H9 (cell line): Measurements from ENCODE around the gene HNRNPLL. TPM values are rescaled to one million over a fixed set of nuclear protein-coding genes. Genes with fewer than 3 reads are reported as not detected.
A peak's percentile ranks its signal among the peaks of the same experiment; 100 is the strongest.

Experiments used
- DNase-seq: peaks from one replicate; pipeline ENCODE4 v3.0.0-alpha.2; 2017
- H2AFZ ChIP-seq: one replicate; pipeline ENCODE4 v1.6.1; 2013; ENCODE audit warnings: mild to moderate bottlenecking, low read length, control low read depth, moderate library complexity
- H2AK5ac ChIP-seq: 2 replicates; pipeline ENCODE4 v1.6.1; 2013; ENCODE audit warnings: low read length, control low read depth, mixed read lengths; ENCODE audit not compliant: insufficient read length
- H2BK120ac ChIP-seq: one replicate; pipeline ENCODE4 v1.6.1; 2013; ENCODE audit warnings: low read depth, mild to moderate bottlenecking, low read length, control low read depth, inconsistent platforms; ENCODE audit not compliant: poor library complexity, severe bottlenecking
- H2BK12ac ChIP-seq: 2 replicates; pipeline ENCODE4 v1.6.1; 2013; ENCODE audit warnings: low read length, control low read depth, mixed read lengths, low read depth; ENCODE audit not compliant: insufficient read length
- H2BK15ac ChIP-seq: 2 replicates; pipeline ENCODE4 v1.6.1; 2013; ENCODE audit warnings: low read depth, low read length, control low read depth
- H2BK20ac ChIP-seq: one replicate; pipeline ENCODE4 v1.6.1; 2013; ENCODE audit warnings: low read depth, mild to moderate bottlenecking, low read length, control low read depth, inconsistent platforms; ENCODE audit not compliant: poor library complexity, severe bottlenecking
- H2BK5ac ChIP-seq: 2 replicates; pipeline ENCODE4 v1.6.1; 2013; ENCODE audit warnings: low read length, control low read depth, mixed read lengths; ENCODE audit not compliant: insufficient read length
- H3K14ac ChIP-seq: 2 replicates; pipeline ENCODE4 v1.6.1; 2013; ENCODE audit warnings: low read length, control low read depth; ENCODE audit not compliant: insufficient read depth
- H3K18ac ChIP-seq: 2 replicates; pipeline ENCODE4 v1.6.1; 2013; ENCODE audit warnings: low read depth, mild to moderate bottlenecking, mixed read lengths, low read length, control low read depth; ENCODE audit not compliant: insufficient read length
- H3K23ac ChIP-seq: 2 replicates; pipeline ENCODE4 v1.6.1; 2013; ENCODE audit warnings: low read length, control low read depth, mixed read lengths, low read depth; ENCODE audit not compliant: insufficient read length
- H3K23me2 ChIP-seq: 2 replicates; pipeline ENCODE4 v1.6.1; 2013; ENCODE audit warnings: low read depth, mild to moderate bottlenecking, mixed read lengths, low read length, control low read depth; ENCODE audit not compliant: insufficient read length, poor library complexity, severe bottlenecking
- H3K27ac ChIP-seq: 2 replicates; pipeline ENCODE4 v1.5.1; 2013; ENCODE audit warnings: low read length, control low read depth, mixed read lengths, low read depth; ENCODE audit not compliant: insufficient read length
- H3K27me3 ChIP-seq: 2 replicates; pipeline ENCODE4 v1.6.1; 2013; ENCODE audit warnings: low read length, control low read depth, inconsistent platforms; ENCODE audit not compliant: insufficient read depth
- H3K4ac ChIP-seq: 2 replicates; pipeline ENCODE4 v1.6.1; 2013; ENCODE audit warnings: low read depth, mild to moderate bottlenecking, control low read depth, inconsistent platforms, low read length, moderate library complexity
- H3K4me1 ChIP-seq: 2 replicates; pipeline ENCODE4 v1.6.1; 2013; ENCODE audit warnings: low read length, control low read depth, inconsistent platforms; ENCODE audit not compliant: insufficient read depth
- H3K4me2 ChIP-seq: 2 replicates; pipeline ENCODE4 v1.6.1; 2013; ENCODE audit warnings: low read length, control low read depth, mixed read lengths; ENCODE audit not compliant: insufficient read length, insufficient read depth
- H3K56ac ChIP-seq: 2 replicates; pipeline ENCODE4 v1.6.1; 2013; ENCODE audit warnings: low read depth, mild to moderate bottlenecking, mixed read lengths, low read length, control low read depth; ENCODE audit not compliant: insufficient read length
- H3K79me1 ChIP-seq: 2 replicates; pipeline ENCODE4 v1.6.1; 2013; ENCODE audit warnings: low read depth, mild to moderate bottlenecking, moderate library complexity, low read length, control low read depth, inconsistent platforms; ENCODE audit not compliant: insufficient read depth, poor library complexity, severe bottlenecking
- H3K79me2 ChIP-seq: 2 replicates; pipeline ENCODE4 v1.6.1; 2013; ENCODE audit warnings: low read length, control low read depth, inconsistent platforms; ENCODE audit not compliant: insufficient read depth
- H3K9ac ChIP-seq: 2 replicates; pipeline ENCODE4 v1.6.1; 2013; ENCODE audit warnings: low read length, control low read depth, mixed read lengths; ENCODE audit not compliant: insufficient read length; ENCODE audit errors: extremely low read depth
- H3K9me3 ChIP-seq: one replicate; pipeline ENCODE4 v1.6.1; 2013; ENCODE audit warnings: low read depth, low read length, inconsistent platforms; ENCODE audit not compliant: control insufficient read depth
- H3T11ph ChIP-seq: one replicate; pipeline ENCODE4 v1.6.1; 2013; ENCODE audit warnings: mild to moderate bottlenecking, low read length, control low read depth, inconsistent platforms
- H4K20me1 ChIP-seq: one replicate; pipeline ENCODE4 v1.6.1; 2013; ENCODE audit not compliant: control insufficient read depth, insufficient read length, insufficient read depth
- H4K5ac ChIP-seq: 2 replicates; pipeline ENCODE4 v1.6.1; 2013; ENCODE audit warnings: low read depth, mild to moderate bottlenecking, mixed read lengths, low read length, control low read depth; ENCODE audit not compliant: insufficient read length
- H4K8ac ChIP-seq: replicated peaks from 2 replicates; pipeline ENCODE4 v1.6.1; 2013; ENCODE audit warnings: low read length, control low read depth, mixed read lengths, low read depth; ENCODE audit not compliant: insufficient read length
- H4K91ac ChIP-seq: 2 replicates; pipeline ENCODE4 v1.6.1; 2013; ENCODE audit warnings: low read depth, mild to moderate bottlenecking, moderate library complexity, mixed read lengths, low read length, control low read depth; ENCODE audit not compliant: insufficient read length
- H3K27ac Mint-ChIP-seq, 3 experiments: 2 replicates in 2 of 3; 3 replicates in 1 of 3; pipeline ENCODE4 v1.8.0; 2020 to 2021; ENCODE audit warnings: mixed read lengths in 3 of 3, mild to moderate bottlenecking in 1 of 3, moderate library complexity in 1 of 3
- H3K27me3 Mint-ChIP-seq: 2 replicates; pipeline ENCODE4 v1.8.0; 2021; ENCODE audit warnings: low read depth, mild to moderate bottlenecking, moderate library complexity, mixed read lengths
- H3K36me3 Mint-ChIP-seq, 3 experiments: 2 replicates in 2 of 3; 3 replicates in 1 of 3; pipeline ENCODE4 v1.8.0; 2020 to 2021; ENCODE audit warnings: low read depth in 3 of 3, mixed read lengths in 3 of 3; ENCODE audit not compliant: insufficient read depth in 1 of 3
- H3K4me1 Mint-ChIP-seq, 2 experiments: 2 replicates each; pipeline ENCODE4 v1.8.0; 2020; ENCODE audit warnings: mixed read lengths in 2 of 2
- H3K4me3 Mint-ChIP-seq, 2 experiments: 2 replicates in 1 of 2; 3 replicates in 1 of 2; pipeline ENCODE4 v1.8.0; 2020 to 2021; ENCODE audit warnings: mild to moderate bottlenecking in 2 of 2, mixed read lengths in 2 of 2, moderate library complexity in 1 of 2
- H3K9me3 Mint-ChIP-seq, 2 experiments: 2 replicates in 1 of 2; 3 replicates in 1 of 2; pipeline ENCODE4 v1.8.0; 2020; ENCODE audit warnings: mild to moderate bottlenecking in 2 of 2, mixed read lengths in 2 of 2, moderate library complexity in 1 of 2
- WGBS: extraction: QIAGEN DNeasy Blood & Tissue Kit; methylation state at CpG from one replicate; pipeline ENCODE4 v1.1.7; 2013; ENCODE audit warnings: missing lambda C conversion rate, low lambda C conversion rate, mixed read lengths; ENCODE audit not compliant: insufficient read length; ENCODE audit errors: extremely low coverage; 5-methylcytosine and 5-hydroxymethylcytosine counted together
- total RNA-seq: library from RNA; stranded (reverse); gene quantifications from 2 replicates; pipeline ENCODE4 v1.2.1, GENCODE V29; 2021
- TF ChIP-seq, protein P1 (sequence below): fragments of 200-600 bp; sonication (generic); conservative IDR thresholded peaks from 3 replicates; pipeline ENCODE4 v1.8.0; 2021; ENCODE audit warnings: antibody characterized with exemption, mild to moderate bottlenecking

HNRNPLL gene
- total RNA-seq, 1 experiment from 2014 or later = 52.3 TPM

DNA sequence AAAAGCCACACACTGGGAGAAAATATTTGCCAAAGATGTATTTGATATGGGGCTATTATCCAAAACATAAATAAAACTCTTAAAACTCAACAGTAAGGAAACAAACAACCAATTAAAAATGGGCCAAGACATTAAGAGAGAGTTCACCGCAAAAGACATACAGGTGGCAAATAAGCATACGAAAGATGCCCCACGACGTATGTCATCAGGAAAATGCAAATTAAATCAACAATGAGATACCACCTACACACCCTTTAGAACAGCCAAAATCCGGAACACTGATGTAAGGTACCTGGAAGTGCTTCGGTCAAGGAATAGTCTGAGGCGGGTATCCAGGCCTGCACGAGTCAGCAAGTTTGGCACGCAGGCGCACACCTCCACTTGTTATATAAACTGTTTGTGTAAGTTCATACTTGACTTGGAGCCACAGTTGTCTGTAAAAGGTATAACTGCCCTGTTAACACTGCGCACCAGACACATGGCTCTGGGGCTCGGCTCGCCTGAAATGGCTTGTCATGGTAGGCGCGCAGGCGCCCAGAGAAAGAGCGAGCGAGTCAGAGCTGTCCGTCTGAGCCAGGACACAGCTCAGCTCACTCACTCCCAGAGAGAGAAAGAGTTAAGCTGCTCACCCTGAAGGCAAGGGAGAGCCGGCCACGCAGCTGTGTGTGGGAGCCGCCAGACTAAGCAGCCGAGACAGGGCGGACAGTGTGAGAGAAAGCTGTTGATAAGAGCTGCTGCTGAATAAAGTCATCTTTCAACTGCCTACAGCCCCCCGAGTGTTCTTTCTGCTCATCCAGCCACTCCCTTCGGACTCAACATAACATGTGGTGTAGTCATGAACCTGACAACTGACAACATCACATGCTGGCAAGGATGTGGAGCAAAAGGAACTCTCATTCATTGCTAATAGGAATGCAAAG is 87.3 kb downstream of the HNRNPLL start:
- no peak overlapping the region for H4K8ac ChIP-seq
- H2BK120ac ChIP-seq = no peak overlapping the region
- no peak overlapping the region for H3K4me2 ChIP-seq
- H2BK15ac ChIP-seq = no peak overlapping the region
- Mint-ChIP-seq H3K27me3 (no peaks in the 10 kb centered on the region), H3K4me1 (peaks cover 12 to 16% of the 10 kb centered on the region in 2 experiments), H3K36me3 (no peaks in the 10 kb centered on the region), H3K4me3 (no peak overlapping the region), H3K9me3 (no peaks in the 10 kb centered on the region), H3K27ac (peak overlapping the region; percentile 46 to 80 (median 47); a peak in 5 of 7 replicates)
- H3K79me1 ChIP-seq = no peaks in the 10 kb centered on the region
- H3K9ac ChIP-seq = no peak overlapping the region
- H2BK20ac ChIP-seq = no peak overlapping the region
- no peaks in the 10 kb centered on the region for H3K27me3 ChIP-seq
- DNase-seq = no peak
- H4K20me1 ChIP-seq = no peaks in the 10 kb centered on the region
- no peak overlapping the region for H2AK5ac ChIP-seq
- H2AFZ ChIP-seq = no peak overlapping the region
- no peak overlapping the region for H3K23ac ChIP-seq
- H3K56ac ChIP-seq = no peak overlapping the region
- H3K4ac ChIP-seq = no peak overlapping the region
- H4K91ac ChIP-seq = no peak overlapping the region
- TF ChIP-seq, protein P1, sequence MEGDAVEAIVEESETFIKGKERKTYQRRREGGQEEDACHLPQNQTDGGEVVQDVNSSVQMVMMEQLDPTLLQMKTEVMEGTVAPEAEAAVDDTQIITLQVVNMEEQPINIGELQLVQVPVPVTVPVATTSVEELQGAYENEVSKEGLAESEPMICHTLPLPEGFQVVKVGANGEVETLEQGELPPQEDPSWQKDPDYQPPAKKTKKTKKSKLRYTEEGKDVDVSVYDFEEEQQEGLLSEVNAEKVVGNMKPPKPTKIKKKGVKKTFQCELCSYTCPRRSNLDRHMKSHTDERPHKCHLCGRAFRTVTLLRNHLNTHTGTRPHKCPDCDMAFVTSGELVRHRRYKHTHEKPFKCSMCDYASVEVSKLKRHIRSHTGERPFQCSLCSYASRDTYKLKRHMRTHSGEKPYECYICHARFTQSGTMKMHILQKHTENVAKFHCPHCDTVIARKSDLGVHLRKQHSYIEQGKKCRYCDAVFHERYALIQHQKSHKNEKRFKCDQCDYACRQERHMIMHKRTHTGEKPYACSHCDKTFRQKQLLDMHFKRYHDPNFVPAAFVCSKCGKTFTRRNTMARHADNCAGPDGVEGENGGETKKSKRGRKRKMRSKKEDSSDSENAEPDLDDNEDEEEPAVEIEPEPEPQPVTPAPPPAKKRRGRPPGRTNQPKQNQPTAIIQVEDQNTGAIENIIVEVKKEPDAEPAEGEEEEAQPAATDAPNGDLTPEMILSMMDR = no peak
- H3K14ac ChIP-seq = no peak overlapping the region
- no peaks in the 10 kb centered on the region for H3K79me2 ChIP-seq
- no peaks in the 10 kb centered on the region for H3K23me2 ChIP-seq
- H3K27ac ChIP-seq = no peak overlapping the region
- no peak overlapping the region for H4K5ac ChIP-seq
- H3T11ph ChIP-seq = no peak overlapping the region
- no peaks in the 10 kb centered on the region; the same call in 1 of the 2 replicates for H3K4me1 ChIP-seq
- no peak overlapping the region for H2BK5ac ChIP-seq
- no peak overlapping the region for H2BK12ac ChIP-seq
- no peaks in the 10 kb centered on the region for H3K9me3 ChIP-seq
- no CpG with 5 or more reads among the region's 26 CpGs for WGBS
- no peak overlapping the region for H3K18ac ChIP-seq
